ENCODE results near the gene CLEC2B.

GRCh38 chr12:9899209-9899608 lies 30.1 kb upstream of the CLEC2B start:
- no peak for TF ChIP-seq CTCF (tag by site-specific recombination; IDR thresholded peaks at IDR 0.05)
- no peak for TF ChIP-seq ZNF548 (tag by site-specific recombination; IDR thresholded peaks at IDR 0.05)
- no peak for TF ChIP-seq ZBTB17 (tag by site-specific recombination; IDR thresholded peaks at IDR 0.05)
- TF ChIP-seq ZXDB (tag by site-specific recombination; IDR thresholded peaks at IDR 0.05), result no peak
- TF ChIP-seq ZNF768 (tag by site-specific recombination; IDR thresholded peaks at IDR 0.05), result no peak
- TF ChIP-seq EGR2 (tag by site-specific recombination; IDR thresholded peaks at IDR 0.05; ENCODE audit: low read depth), result no peak
- TF ChIP-seq ZNF274 (IDR thresholded peaks at IDR 0.05; ENCODE audit: low read length), result no peak
- TF ChIP-seq ZNF274 (tag by site-specific recombination; IDR thresholded peaks at IDR 0.05; ENCODE audit: borderline replicate concordance), result no peak
- TF ChIP-seq ZNF785 (tag by site-specific recombination; IDR thresholded peaks at IDR 0.05), result no peak
- no peak for TF ChIP-seq YY1 (tag by site-specific recombination; IDR thresholded peaks at IDR 0.05)
- no peak for TF ChIP-seq ZBTB7A (tag by site-specific recombination; IDR thresholded peaks at IDR 0.05; ENCODE audit: low read depth)
- no peak for TF ChIP-seq ATF2 (tag by site-specific recombination; IDR thresholded peaks at IDR 0.05; ENCODE audit: low read depth)
- TF ChIP-seq GLIS1 (tag by site-specific recombination; IDR thresholded peaks at IDR 0.05), result no peak
